ENCODE data around the gene TRPM8. TPM values are rescaled to one million over a fixed set of nuclear protein-coding genes. Genes with fewer than 3 reads are reported as not detected.

The TRPM8 gene
- 0.14 and 1.4 TPM in 2 replicates for total RNA-seq (2014; rRNA removed; shearing (Covaris generic))
- polyA plus RNA-seq (2016; fragmentation: Nextera tagmentation; extraction: Ambion mirVana) = 0.11 TPM in 1 of 2 replicates, not detected in the other
- long read RNA-seq = 0 reads

- Histone ChIP-seq H3K27me3 (ENCODE audit: insufficient read depth) (no peaks in the 10 kb centered on the region), H3K4me2 (no peak within 1 kb of the TSS), H4K20me1 (replicated peaks; ENCODE audit: insufficient read depth) (no peaks in the 10 kb centered on the region), H3K27ac (ENCODE audit: low read depth) (no peak within 1 kb of the TSS), H3K4me3 (no peak within 1 kb of the TSS), H3K9me2 (ENCODE audit: insufficient read depth) (no peaks in the 10 kb centered on the region), H2AFZ (no peak within 1 kb of the TSS), H3K36me3 (ENCODE audit: insufficient read depth) (no peaks in the 10 kb centered on the region), H3K79me2 (replicated peaks; ENCODE audit: insufficient read depth) (no peaks in the 10 kb centered on the region), H3K4me1 (ENCODE audit: insufficient read depth) (peaks cover 11% of the 10 kb centered on the region), H3F3A (replicated peaks; ENCODE audit: low read depth) (no peaks in the 10 kb centered on the region)
- Mint-ChIP-seq H3K9me3 (no peaks in the 10 kb centered on the region), H3K36me3 (ENCODE audit: low read depth) (no peaks in the 10 kb centered on the region), H3K27ac (no peak within 1 kb of the TSS), H3K4me1 (peaks cover 13% of the 10 kb centered on the region), H3K27me3 (ENCODE audit: insufficient read depth, low read depth, poor library complexity) (no peaks in the 10 kb centered on the region), H3K4me3 (no peak within 1 kb of the TSS)
- ATAC-seq (peak; percentile 61), DNase-seq (ENCODE audit: low spot score) (peak; percentile 47)
- TF ChIP-seq REST (IDR thresholded peaks at IDR 0.05; ENCODE audit: unreplicated experiment) = no peak
- TF ChIP-seq JUNB (IDR thresholded peaks at IDR 0.05; ENCODE audit: unreplicated experiment) = no peak
- TF ChIP-seq ETS1 (IDR thresholded peaks at IDR 0.05) = no peak
- TF ChIP-seq, protein P1, sequence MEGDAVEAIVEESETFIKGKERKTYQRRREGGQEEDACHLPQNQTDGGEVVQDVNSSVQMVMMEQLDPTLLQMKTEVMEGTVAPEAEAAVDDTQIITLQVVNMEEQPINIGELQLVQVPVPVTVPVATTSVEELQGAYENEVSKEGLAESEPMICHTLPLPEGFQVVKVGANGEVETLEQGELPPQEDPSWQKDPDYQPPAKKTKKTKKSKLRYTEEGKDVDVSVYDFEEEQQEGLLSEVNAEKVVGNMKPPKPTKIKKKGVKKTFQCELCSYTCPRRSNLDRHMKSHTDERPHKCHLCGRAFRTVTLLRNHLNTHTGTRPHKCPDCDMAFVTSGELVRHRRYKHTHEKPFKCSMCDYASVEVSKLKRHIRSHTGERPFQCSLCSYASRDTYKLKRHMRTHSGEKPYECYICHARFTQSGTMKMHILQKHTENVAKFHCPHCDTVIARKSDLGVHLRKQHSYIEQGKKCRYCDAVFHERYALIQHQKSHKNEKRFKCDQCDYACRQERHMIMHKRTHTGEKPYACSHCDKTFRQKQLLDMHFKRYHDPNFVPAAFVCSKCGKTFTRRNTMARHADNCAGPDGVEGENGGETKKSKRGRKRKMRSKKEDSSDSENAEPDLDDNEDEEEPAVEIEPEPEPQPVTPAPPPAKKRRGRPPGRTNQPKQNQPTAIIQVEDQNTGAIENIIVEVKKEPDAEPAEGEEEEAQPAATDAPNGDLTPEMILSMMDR (conservative IDR thresholded peaks at IDR 0.05; ENCODE audit: low read depth in 2 of 2) = no peak
- no peak for TF ChIP-seq CREB1 (CRISPR knock-in tag; IDR thresholded peaks at IDR 0.05; ENCODE audit: low read depth)
- no peak for TF ChIP-seq STAT1 (IDR thresholded peaks at IDR 0.05; ENCODE audit: unreplicated experiment)
- TF ChIP-seq EZH2phosphoT487 (IDR thresholded peaks at IDR 0.05; ENCODE audit: unreplicated experiment) = no peak
- no peak for TF ChIP-seq ZNF114 (CRISPR knock-in tag; IDR thresholded peaks at IDR 0.05)
- TF ChIP-seq, protein P2, sequence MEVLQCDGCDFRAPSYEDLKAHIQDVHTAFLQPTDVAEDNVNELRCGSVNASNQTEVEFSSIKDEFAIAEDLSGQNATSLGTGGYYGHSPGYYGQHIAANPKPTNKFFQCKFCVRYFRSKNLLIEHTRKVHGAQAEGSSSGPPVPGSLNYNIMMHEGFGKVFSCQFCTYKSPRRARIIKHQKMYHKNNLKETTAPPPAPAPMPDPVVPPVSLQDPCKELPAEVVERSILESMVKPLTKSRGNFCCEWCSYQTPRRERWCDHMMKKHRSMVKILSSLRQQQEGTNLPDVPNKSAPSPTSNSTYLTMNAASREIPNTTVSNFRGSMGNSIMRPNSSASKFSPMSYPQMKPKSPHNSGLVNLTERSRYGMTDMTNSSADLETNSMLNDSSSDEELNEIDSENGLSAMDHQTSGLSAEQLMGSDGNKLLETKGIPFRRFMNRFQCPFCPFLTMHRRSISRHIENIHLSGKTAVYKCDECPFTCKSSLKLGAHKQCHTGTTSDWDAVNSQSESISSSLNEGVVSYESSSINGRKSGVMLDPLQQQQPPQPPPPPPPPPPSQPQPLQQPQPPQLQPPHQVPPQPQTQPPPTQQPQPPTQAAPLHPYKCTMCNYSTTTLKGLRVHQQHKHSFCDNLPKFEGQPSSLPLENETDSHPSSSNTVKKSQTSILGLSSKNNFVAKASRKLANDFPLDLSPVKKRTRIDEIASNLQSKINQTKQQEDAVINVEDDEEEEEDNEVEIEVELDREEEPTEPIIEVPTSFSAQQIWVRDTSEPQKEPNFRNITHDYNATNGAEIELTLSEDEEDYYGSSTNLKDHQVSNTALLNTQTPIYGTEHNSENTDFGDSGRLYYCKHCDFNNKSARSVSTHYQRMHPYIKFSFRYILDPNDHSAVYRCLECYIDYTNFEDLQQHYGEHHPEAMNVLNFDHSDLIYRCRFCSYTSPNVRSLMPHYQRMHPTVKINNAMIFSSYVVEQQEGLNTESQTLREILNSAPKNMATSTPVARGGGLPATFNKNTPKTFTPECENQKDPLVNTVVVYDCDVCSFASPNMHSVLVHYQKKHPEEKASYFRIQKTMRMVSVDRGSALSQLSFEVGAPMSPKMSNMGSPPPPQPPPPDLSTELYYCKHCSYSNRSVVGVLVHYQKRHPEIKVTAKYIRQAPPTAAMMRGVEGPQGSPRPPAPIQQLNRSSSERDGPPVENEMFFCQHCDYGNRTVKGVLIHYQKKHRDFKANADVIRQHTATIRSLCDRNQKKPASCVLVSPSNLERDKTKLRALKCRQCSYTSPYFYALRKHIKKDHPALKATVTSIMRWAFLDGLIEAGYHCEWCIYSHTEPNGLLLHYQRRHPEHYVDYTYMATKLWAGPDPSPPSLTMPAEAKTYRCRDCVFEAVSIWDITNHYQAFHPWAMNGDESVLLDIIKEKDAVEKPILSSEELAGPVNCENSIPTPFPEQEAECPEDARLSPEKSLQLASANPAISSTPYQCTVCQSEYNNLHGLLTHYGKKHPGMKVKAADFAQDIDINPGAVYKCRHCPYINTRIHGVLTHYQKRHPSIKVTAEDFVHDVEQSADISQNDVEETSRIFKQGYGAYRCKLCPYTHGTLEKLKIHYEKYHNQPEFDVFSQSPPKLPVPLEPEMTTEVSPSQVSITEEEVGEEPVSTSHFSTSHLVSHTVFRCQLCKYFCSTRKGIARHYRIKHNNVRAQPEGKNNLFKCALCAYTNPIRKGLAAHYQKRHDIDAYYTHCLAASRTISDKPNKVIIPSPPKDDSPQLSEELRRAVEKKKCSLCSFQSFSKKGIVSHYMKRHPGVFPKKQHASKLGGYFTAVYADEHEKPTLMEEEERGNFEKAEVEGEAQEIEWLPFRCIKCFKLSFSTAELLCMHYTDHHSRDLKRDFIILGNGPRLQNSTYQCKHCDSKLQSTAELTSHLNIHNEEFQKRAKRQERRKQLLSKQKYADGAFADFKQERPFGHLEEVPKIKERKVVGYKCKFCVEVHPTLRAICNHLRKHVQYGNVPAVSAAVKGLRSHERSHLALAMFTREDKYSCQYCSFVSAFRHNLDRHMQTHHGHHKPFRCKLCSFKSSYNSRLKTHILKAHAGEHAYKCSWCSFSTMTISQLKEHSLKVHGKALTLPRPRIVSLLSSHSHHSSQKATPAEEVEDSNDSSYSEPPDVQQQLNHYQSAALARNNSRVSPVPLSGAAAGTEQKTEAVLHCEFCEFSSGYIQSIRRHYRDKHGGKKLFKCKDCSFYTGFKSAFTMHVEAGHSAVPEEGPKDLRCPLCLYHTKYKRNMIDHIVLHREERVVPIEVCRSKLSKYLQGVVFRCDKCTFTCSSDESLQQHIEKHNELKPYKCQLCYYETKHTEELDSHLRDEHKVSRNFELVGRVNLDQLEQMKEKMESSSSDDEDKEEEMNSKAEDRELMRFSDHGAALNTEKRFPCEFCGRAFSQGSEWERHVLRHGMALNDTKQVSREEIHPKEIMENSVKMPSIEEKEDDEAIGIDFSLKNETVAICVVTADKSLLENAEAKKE (CRISPR knock-in tag; IDR thresholded peaks at IDR 0.05) = no peak
- no peak for TF ChIP-seq ZNF331 (CRISPR knock-in tag; IDR thresholded peaks at IDR 0.05; ENCODE audit: low read depth)
- no peak for TF ChIP-seq NANOG (IDR thresholded peaks at IDR 0.05; ENCODE audit: borderline replicate concordance)
- TF ChIP-seq POLR2AphosphoS5 (IDR thresholded peaks at IDR 0.05; ENCODE audit: low read depth) = no peak
- TF ChIP-seq EZH2 (IDR thresholded peaks at IDR 0.05; ENCODE audit: low read depth, unreplicated experiment) = no peak
Observed at GRCh38 chr2:233917116-233917515, at the start of gene TRPM8. Gene TRPM8, plus strand, starts transcription at chr2:233917373. Its CDS starts 9,165 bp downstream, at chr2:233926538.

Data from GM23338 (cell line).